HG02938 (cell line): ENCODE measurements around the gene CES4A.
"Not testable (repeated sequence)": the region's sequence is repeated elsewhere in the genome, so short reads cannot be mapped to it uniquely, and the experiment has no call there.

Experiments used
- ATAC-seq: cut with Tn5 transposase; IDR thresholded peaks from one replicate; pipeline ENCODE4 v1.9.1; 2021; ENCODE audit warnings: mild to moderate bottlenecking, moderate library complexity; ENCODE audit not compliant: unreplicated experiment

CES4A gene

DNA sequence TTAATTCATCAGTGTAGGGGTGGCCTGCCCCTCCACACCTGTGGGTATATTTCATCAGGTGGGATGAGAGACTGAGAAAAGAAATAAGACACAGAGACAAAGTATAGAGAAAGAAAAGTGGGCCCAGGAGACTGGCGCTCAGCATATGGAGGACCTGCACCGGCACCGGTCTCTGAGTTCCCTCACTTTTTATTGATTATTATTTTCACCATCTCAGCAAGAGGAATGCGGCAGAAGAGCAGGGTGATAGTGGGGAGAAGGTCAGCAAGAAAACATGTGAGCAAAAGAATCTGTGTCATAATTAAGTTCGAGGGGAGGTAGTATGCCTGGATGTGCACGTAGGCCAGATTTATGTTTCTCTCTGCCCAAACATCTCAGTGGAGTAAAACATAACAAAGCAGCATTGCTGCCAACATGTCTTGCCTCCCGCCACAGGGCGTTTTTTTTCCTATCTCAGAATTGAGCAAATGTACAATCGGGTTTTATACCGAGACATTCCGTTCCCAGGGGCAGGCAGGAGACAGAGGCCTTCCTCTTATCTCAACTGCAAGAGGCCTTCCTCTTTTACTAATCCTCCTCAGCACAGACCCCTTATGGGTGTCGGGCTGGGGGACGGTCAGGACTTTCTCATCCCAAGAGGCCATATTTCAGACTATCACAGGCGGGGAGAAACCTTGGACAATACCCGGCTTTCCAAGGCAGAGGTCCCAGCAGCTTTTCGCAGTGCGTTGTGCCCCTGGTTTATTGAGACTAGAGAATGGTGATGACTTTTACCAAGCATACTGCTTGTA lies 32.8 kb upstream of the CES4A start:
- ATAC-seq: not testable (repeated sequence)

DNA sequence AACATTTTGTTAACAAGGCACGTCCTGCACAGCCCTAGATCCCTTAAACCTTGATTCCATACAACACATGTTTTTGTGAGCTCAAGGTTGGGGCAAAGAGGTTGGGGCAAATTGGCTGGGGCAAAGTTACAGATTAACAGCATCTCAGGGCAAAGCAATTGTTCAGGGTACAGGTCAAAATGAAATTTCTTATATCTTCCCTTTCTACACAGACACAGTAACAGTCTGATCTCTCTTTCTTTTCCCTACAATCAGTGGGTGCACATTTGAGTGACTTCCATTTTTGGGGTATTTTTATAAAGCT lies 32.3 kb upstream of the CES4A start:
- not testable (repeated sequence) for ATAC-seq

DNA sequence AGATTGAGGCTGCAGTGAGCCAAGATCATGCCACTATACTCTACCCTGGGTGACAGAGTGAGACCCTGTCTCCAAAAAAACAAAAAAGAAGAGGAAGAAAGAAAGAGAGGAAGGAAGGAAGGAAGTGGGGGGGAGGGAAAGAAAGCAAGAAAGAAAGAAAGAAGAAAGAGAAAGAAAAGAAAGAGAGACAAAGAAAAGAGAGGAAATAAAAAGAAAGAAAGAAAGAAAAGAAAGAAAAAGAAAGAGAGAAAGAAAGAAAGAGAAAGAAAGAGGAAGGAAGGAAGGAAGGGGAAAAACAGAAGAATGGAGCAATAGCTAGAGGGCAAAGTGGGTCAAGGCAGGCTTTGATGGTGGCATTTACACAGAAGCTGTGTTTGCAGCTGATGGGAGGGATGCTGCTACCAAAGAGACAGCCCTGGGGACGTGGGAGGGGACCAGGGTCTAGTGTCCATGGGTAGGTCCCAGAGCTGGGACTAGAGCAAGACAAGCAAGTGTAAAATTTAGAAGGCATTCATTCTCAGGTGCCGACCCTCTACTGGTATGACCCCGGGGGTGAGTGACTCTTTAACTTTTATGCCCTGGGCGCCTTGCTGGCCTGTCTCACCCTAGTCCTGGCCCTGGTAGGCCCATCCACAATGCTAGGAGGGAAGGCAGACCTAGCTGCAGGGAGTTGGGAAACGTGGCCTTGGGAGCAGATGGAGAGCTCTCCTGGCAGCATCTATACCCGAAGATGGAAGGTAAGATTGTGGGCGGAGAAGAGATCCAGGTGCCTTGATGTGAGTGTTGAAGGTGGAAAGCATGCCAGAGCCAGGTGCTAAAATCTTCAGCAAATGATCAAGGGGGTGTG lies 29.3 kb upstream of the CES4A start:
- ATAC-seq: no peak

DNA sequence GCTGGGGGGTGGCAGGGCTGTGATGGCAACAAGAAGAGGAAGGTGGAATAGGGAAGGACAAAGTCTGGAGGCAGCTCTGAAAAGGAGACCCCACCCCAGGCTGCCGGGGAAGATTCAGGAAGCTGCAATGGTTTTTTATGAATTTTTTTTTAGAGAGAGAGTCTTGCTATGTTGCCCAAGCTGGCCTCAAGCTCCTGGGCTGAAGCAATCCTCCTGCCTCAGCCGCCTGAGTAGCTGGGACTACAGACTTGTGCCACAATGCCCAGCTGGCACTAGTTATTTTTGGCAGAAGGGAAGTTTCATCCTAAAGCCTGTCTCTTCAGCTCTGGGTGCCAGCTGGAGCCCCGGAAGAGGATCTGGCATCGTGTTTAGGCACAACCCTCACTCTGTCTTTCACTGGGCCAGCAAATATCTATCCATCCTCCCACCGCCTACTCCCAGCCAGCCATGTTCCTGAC lies 28.7 kb upstream of the CES4A start:
- ATAC-seq: no peak

- ATAC-seq: no peak
These were observed 28.1 kb upstream of the CES4A start for GRCh38 chr16:66960270-66960669.

DNA sequence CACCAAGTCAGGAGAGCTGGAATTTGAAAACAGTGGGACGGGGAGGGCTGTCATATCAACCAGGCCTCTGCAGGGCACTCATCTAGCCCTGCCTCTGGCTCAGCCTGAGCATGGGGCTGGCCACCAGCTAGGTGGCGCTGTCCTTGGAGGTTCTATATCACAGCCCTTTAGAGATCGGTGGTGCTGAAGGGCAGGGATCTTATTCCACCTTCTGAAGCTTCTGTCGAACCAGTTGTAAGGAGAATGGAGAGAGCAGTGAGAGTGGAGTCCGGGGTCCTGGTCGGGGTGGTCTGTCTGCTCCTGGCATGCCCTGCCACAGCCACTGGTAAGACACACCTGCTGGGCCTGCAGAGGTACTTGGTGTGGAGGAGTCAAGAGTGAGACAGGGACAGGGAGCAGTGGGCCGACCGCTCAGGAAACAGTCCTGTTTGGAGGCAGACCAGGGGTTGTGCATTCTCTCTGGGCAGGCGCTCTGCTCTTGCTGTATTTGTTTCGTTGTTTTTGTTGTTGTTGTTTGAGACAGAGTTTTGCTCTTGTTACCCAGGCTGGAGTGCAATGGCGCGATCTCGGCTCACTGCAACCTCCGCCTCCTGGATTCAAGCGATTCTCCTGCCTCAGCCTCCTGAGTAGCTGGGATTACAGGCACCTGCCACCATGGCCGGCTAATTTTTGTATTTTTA lies 27.2 kb upstream of the CES4A start, which contains the start of gene CES3:
Gene CES3 (plus strand): TSS at position 202 of the 680 bp plus-strand sequence. CDS start 42 bp downstream, at position 244.
- no peak for ATAC-seq

GRCh38 chr16:66961914-66962313 lies 26.5 kb upstream of the CES4A start:
- no peak for ATAC-seq

DNA sequence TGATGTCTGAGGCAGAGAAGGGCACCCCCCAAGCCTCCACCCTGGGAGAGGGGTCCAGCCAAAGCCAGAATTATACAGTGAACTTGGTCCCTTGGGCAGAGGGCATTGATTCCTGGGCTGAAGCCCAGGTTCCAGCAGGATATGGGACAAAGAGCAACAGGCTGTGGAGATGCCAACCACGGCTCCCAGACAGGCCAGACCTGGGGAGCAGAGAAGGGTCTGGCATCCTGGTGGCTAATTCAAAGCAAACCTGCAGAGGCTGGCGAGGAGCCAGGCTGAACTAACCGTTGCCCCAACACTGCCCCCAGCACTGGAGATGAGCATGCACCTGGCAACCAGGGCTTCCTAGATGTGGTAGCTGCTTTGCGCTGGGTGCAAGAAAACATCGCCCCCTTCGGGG lies 24.3 kb upstream of the CES4A start:
- no peak for ATAC-seq

DNA sequence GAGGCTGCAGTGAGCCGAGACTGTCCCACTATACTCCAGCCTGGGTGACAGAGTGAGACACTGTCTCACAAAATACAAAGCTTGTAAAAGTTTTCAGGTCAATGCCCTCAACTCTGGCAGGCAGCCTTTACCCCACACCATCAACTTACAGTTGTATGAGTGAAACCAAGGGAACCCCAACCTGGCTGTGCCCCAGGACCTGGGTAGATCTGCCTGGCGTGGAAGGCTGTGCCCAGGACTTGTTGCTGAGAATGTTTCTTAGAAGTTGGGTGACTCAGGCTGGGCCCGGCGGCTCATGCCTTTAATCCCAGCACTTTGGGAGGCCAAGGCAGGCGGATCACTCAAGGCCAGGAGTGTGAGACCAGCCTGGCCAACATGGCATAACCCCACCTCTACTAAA lies 19.5 kb upstream of the CES4A start:
- ATAC-seq: no peak

DNA sequence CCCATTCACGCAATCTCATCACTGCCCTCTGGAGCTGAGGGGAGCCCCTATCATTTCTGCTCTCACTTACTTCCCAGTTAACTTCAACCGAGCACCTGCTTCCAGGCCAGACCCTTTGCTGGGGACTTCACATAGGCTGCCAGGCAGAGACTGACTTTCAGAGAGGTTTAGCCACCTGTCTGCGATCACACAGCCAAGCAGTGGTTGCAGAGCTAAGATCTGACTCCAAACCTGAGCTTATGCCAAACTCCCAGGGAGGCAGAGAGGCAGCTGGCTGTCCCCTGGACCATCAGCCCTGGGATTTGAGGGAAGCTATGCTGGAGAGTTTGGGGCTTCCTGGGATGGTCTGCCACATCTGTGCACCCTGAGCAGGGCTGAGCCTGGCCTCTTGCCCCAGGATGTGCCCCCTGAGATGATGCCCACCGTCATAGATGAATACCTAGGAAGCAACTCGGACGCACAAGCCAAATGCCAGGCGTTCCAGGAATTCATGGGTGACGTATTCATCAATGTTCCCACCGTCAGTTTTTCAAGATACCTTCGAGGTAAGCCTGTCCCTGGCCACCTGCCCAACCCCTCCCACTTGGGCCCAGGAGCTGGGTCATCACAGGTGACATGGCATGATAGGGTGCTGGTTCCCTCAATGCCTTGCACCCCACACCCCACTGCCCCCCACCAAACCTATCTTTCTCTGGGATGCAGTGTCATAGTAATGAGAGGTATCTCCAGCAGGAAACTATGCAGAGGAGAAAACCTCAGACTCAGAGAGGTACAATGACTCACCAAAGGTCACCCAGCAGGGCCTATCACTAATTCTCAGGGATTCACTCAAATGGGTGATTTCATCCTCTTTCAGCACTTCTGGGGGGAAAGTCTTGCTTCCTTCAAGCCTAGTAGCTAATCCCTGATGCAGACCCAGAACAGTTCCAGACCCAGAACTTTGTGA lies 17.3 kb upstream of the CES4A start:
- ATAC-seq: no peak

DNA sequence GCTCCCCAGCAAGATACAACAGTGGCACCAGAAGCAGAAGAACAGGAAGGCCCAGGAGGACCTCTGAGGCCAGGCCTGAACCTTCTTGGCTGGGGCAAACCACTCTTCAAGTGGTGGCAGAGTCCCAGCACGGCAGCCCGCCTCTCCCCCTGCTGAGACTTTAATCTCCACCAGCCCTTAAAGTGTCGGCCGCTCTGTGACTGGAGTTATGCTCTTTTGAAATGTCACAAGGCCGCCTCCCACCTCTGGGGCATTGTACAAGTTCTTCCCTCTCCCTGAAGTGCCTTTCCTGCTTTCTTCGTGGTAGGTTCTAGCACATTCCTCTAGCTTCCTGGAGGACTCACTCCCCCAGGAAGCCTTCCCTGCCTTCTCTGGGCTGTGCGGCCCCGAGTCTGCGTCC lies 15.4 kb upstream of the CES4A start:
- ATAC-seq: no peak

GRCh38 chr16:66973716-66974115 lies 14.7 kb upstream of the CES4A start:
- no peak for ATAC-seq

DNA sequence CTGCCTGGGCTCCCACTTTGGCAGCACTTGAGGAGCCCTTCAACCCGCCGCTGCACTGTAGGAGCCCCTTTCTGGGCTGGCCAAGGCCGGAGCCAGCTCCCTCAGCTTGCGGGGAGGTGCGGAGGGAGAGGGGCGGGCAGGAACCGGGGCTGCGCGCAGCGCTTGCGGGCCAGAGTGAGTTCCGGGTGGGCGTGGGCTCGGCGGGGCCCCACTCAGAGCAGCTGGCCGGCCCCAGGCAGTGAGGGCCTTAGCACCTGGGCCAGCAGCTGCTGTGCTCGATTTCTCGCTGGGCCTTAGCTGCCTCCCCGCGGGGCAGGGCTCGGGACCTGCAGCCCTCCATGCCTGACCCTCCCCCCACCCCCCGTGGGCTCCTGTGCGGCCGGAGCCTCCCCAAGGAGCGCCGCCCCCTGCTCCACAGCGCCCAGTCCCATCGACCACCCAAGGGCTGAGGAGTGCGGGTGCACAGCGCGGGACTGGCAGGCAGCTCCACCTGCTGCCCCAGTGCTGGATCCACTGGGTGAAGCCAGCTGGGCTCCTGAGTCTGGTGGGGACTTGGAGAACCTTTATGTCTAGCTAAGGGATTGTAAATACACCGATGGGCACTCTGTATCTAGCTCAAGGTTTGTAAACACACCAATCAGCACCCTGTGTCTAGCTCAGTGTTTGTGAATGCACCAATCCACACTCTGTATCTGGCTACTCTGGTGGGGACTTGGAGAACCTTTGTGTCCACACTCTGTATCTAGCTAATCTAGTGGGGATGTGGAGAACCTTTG lies 14.0 kb upstream of the CES4A start:
- not testable (repeated sequence) for ATAC-seq

DNA sequence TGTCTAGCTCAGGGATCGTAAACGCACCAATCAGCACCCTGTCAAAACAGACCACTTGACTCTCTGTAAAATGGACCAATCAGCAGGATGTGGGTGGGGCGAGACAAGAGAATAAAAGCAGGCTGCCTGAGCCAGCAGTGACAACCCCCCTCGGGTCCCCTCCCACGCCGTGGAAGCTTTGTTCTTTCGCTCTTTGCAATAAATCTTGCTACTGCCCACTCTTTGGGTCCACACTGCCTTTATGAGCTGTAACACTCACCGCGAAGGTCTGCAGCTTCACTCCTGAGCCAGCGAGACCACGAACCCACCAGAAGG lies 13.5 kb upstream of the CES4A start:
- not testable (repeated sequence) for ATAC-seq

GRCh38 chr16:66975302-66975893 lies 13.0 kb upstream of the CES4A start:
- ATAC-seq: no peak

- no peak for ATAC-seq
These were observed 11.6 kb upstream of the CES4A start for GRCh38 chr16:66976746-66977145.

GRCh38 chr16:66977341-66978113 lies 10.9 kb upstream of the CES4A start:
- peak; percentile 58 for ATAC-seq

DNA sequence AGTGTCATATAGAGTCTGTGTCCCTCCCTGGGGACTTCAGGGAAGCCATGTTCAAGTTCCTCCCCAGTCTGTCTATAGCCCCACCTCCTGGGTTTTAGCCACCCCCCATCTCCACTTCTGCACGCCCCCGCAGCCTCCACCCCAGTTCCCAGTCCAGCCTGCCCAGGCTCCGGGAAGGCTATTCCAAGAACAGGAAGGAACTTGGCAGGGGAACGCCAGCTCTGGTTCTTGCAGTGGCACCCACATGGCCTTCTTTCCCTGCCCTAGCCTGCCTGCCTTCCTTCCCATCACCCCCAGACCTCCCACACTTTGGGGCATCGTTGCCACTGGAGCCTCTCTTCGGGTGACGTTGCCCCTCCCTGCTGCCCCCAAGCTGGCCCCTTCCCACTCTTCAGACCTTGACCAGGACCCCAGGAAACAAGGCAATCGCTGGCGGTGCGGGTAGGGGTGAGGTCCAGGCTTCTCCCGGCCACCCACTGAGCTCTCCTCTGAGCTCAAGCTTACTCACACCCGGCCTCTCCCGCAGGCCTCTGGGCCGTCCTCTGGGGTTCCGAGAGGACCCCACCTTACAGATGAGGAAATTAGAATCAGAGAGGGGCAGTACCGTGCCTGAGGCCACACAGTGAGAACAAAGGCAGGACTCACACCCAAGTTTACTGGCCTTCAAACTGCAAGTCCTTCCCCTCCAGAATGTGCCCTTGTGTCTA lies 9.2 kb upstream of the CES4A start:
- no peak for ATAC-seq
